Measurements from ENCODE around the gene TSC22D4.
"Not testable (repeated sequence)": the region's sequence is repeated elsewhere in the genome, so short reads cannot be mapped to it uniquely, and the experiment has no call there.

- not testable (repeated sequence) for TF ChIP-seq CTCF (IDR thresholded peaks at IDR 0.05; ENCODE audit: poor library complexity, severe bottlenecking); EZH2 (IDR thresholded peaks at IDR 0.05; ENCODE audit: borderline replicate concordance, insufficient read depth, low read length, poor library complexity, severe bottlenecking); RAD21 (conservative IDR thresholded peaks at IDR 0.05); SMC3 (conservative IDR thresholded peaks at IDR 0.05; ENCODE audit: poor library complexity); EP300 (conservative IDR thresholded peaks at IDR 0.05; ENCODE audit: poor library complexity, severe bottlenecking); REST (IDR thresholded peaks at IDR 0.05; ENCODE audit: borderline replicate concordance); MXI1 (conservative IDR thresholded peaks at IDR 0.05; ENCODE audit: poor library complexity, severe bottlenecking)
Measured at GRCh38 chr7:100453854-100454253, 25.2 kb downstream of the TSC22D4 start.
